ENCODE results near the gene GLP1R.

Gene GLP1R

DNA sequence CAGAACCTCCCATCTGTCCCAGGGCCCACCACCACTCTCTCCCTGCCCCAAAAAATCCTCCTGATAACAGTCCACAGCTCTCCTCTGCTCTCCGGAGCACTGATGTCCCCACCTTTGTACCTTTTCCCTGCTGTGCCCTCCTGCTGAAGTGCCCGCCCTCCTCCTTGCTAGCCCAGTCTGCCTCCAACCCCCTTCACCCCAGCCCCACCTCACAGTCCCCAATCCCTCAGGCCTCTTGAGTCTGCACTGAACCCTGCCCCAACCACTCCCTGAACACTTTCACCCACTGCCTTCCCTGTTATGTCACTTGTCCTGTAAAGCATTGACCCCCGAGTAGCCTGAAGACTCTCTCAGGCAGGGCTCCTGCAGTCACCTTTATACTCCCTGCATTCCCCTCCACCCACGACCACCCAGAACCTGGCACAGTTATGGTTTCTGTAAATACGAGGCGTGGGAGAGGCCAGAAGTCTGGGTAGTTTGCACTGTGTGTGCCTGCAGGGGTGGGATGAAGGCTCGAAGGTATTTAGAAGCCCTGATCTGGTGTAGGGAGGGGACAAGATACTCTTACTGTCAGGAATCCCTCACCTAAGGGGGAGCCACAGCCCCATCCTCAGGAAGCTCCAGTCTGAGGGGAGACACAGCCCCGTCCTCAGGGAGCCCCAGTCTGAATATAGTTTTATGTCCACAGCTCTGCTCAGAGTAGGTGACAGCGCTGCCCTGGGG, 5.4 kb downstream of the GLP1R start:
- H3K9me3 Mint-ChIP-seq (ENCODE audit: low read depth) = no peaks in the 10 kb centered on the region
- H3K4me1 Mint-ChIP-seq (ENCODE audit: low read depth) = peaks cover 26% of the 10 kb centered on the region
- no peak overlapping the region for H3K27ac Mint-ChIP-seq

GRCh38 chr6:39054577-39055142, 6.1 kb downstream of the GLP1R start:
- Mint-ChIP-seq H3K4me3 (no peak overlapping the region), H3K36me3 (no peaks in the 10 kb centered on the region), H3K27ac (peak overlapping the region; percentile 10), H3K4me1 (ENCODE audit: low read depth) (peaks cover 20% of the 10 kb centered on the region), H3K27me3 (peaks cover 7% of the 10 kb centered on the region), H3K9me3 (ENCODE audit: low read depth) (no peaks in the 10 kb centered on the region)

More for the DNA sequence above, 5.4 kb downstream of the GLP1R start:
- Mint-ChIP-seq H3K36me3 (no peaks in the 10 kb centered on the region), H3K27me3 (peaks cover 9% of the 10 kb centered on the region), H3K4me3 (no peak overlapping the region)

DNA sequence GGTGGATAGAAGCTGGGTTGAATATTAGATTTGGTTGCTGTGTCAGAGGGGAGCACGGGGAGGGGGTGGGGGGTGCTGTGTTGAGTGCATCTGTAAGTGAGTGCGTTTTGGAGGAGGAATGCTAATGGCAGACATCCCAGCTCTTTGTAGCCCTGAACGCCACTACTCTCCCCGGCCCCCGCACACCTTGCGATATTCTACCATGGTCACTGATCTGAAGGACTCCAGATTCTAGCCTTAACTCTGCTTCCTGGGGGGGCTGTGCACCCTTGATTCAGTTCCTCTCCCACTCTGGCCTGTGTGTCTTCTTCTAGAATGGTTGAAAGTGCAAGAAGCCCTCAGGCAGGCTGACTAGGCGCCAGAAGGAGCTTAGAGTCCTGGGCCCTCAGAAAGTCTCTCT, 7.1 kb downstream of the GLP1R start:
- no peak overlapping the region for H3K4me3 Mint-ChIP-seq
- H3K9me3 Mint-ChIP-seq (ENCODE audit: low read depth) = no peaks in the 10 kb centered on the region
- H3K36me3 Mint-ChIP-seq = no peaks in the 10 kb centered on the region
- peaks cover 4% of the 10 kb centered on the region for H3K27me3 Mint-ChIP-seq
- peaks cover 14% of the 10 kb centered on the region for H3K4me1 Mint-ChIP-seq (ENCODE audit: low read depth)
- H3K27ac Mint-ChIP-seq = no peak overlapping the region

- Mint-ChIP-seq H3K36me3 (no peaks in the 10 kb centered on the region), H3K27ac (no peak overlapping the region), H3K27me3 (peaks cover 4% of the 10 kb centered on the region), H3K4me1 (ENCODE audit: low read depth) (peaks cover 9% of the 10 kb centered on the region), H3K4me3 (no peak overlapping the region), H3K9me3 (ENCODE audit: low read depth) (no peaks in the 10 kb centered on the region)
Measured at GRCh38 chr6:39056191-39056590, 7.6 kb downstream of the GLP1R start.

DNA sequence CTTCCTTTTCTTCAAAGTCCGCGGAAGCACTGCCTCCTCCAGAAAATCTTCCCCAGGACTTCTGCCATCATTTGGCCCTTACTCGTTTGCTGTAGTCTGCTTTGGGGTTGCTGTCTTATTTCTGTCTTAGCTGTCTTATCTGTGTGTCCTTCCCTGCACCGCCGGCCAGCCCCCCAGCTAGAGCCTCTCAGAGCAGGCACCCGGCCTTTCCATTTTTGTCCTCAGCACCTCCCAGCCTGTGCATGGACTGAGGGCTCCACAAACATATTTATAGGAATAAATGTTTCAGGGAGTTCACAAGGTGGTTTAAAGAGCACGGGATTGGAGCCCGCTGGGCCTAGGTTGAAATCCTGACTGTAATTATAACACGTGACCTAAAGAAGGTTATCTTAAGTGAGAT, 8.1 kb downstream of the GLP1R start:
- Mint-ChIP-seq H3K36me3 (no peaks in the 10 kb centered on the region), H3K27me3 (peaks cover 3% of the 10 kb centered on the region), H3K27ac (no peak overlapping the region), H3K4me1 (ENCODE audit: low read depth) (peaks cover 4% of the 10 kb centered on the region), H3K4me3 (no peak overlapping the region), H3K9me3 (ENCODE audit: low read depth) (no peaks in the 10 kb centered on the region)

DNA sequence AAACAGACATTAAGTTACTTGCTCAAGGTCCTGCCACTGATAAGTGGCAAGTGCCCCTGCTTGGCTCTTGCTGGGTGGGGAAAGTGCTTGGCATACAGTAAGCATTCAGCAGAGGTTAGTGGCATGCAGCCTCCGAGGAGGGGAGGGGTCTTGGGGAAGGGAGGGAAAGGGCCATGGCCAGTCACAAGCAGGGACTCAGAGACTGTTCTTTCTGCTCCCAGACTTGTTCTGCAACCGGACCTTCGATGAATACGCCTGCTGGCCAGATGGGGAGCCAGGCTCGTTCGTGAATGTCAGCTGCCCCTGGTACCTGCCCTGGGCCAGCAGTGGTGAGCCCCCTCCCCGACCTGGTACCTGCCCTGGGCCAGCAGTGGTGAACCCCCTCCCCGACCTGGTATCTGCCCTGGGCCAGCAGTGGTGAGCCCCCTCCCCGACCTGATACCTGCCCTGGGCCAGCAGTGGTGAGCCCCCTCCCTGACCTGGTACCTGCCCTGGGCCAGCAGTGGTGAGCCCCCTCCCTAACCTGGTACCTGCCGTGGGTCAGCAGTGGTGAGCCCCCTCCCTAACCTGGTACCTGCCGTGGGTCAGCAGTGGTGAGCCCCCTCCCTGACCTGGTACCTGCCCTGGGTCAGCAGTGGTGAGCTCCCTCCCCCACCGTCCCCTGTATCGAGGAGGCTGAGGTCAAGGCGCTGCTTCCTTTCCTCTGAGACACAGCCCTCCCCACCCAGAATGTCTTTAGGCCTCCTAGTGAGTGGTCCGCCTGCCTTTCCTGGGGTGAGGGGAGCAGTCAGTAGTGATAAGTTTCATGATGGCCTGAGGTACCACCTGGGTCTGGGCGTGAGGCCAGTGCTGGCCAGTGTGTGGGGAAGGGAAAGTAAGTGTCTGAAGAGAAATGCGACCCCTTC, 8.9 kb downstream of the GLP1R start:
- H3K27me3 Mint-ChIP-seq = no peaks in the 10 kb centered on the region
- no peak overlapping the region for H3K27ac Mint-ChIP-seq

GRCh38 chr6:39058471-39059147, 10.0 kb downstream of the GLP1R start:
- Mint-ChIP-seq H3K27me3 (peaks cover 1% of the 10 kb centered on the region), H3K36me3 (no peaks in the 10 kb centered on the region), H3K4me1 (ENCODE audit: low read depth) (no peaks in the 10 kb centered on the region), H3K4me3 (no peak overlapping the region), H3K9me3 (ENCODE audit: low read depth) (no peaks in the 10 kb centered on the region), H3K27ac (no peak overlapping the region)

More for the DNA sequence above, 8.9 kb downstream of the GLP1R start:
- Mint-ChIP-seq H3K36me3 (no peaks in the 10 kb centered on the region), H3K4me1 (ENCODE audit: low read depth) (no peaks in the 10 kb centered on the region), H3K4me3 (no peak overlapping the region), H3K9me3 (ENCODE audit: low read depth) (no peaks in the 10 kb centered on the region)

DNA sequence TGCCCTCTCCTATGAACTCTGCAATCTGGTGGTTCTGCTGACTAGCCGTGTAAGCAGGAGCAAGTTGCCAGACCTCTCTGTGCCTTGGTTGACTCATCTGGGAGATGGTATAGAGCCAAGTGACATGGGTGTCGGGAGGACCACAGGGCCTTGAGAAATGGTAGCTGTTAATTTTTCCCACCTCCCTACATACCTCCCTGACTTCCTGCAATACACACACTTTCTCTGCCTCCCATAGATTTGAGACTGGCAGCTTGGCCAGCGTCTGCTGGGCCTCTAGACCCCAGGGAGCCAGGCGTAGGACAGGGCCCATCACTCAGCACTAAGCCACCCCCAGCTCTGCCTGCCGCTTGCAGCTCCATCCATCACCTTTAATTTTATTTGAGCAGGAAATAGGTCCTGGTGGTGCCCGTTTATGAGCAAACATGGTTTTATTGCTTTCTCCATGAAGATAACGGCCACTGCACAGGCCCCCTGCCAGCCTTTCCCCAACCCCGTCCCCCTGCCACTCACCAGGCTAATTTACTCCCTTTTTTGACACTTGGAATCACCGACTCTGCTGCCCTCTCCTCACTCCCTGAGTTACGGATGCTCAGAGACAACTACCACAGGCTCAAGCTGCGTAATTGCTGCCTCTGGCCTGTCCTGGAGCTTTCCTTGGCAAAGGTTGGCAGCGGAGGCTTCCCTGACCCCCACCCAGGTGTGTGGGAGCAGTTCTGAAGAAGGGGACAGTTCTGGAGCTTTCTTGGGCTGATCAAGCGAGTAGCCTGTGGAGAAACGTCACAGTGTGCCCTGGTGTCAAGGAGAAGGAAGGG, 11.1 kb downstream of the GLP1R start:
- no peak overlapping the region for H3K27ac Mint-ChIP-seq
- H3K27me3 Mint-ChIP-seq = peaks cover 1% of the 10 kb centered on the region
- no peaks in the 10 kb centered on the region for H3K36me3 Mint-ChIP-seq
- no peaks in the 10 kb centered on the region for H3K4me1 Mint-ChIP-seq (ENCODE audit: low read depth)
- no peaks in the 10 kb centered on the region for H3K9me3 Mint-ChIP-seq (ENCODE audit: low read depth)
- H3K4me3 Mint-ChIP-seq = no peak overlapping the region

GRCh38 chr6:39060467-39061160, 12.0 kb downstream of the GLP1R start:
- Mint-ChIP-seq H3K4me1 (ENCODE audit: low read depth) (no peaks in the 10 kb centered on the region), H3K27me3 (peaks cover 1% of the 10 kb centered on the region), H3K4me3 (no peak overlapping the region), H3K9me3 (ENCODE audit: low read depth) (no peaks in the 10 kb centered on the region), H3K36me3 (no peaks in the 10 kb centered on the region), H3K27ac (no peak overlapping the region)

- Mint-ChIP-seq H3K27ac (no peak overlapping the region), H3K4me3 (no peak overlapping the region), H3K4me1 (ENCODE audit: low read depth) (no peaks in the 10 kb centered on the region), H3K9me3 (ENCODE audit: low read depth) (no peaks in the 10 kb centered on the region), H3K27me3 (peaks cover 1% of the 10 kb centered on the region), H3K36me3 (no peaks in the 10 kb centered on the region)
Measured at GRCh38 chr6:39061182-39061581, 12.6 kb downstream of the GLP1R start.

DNA sequence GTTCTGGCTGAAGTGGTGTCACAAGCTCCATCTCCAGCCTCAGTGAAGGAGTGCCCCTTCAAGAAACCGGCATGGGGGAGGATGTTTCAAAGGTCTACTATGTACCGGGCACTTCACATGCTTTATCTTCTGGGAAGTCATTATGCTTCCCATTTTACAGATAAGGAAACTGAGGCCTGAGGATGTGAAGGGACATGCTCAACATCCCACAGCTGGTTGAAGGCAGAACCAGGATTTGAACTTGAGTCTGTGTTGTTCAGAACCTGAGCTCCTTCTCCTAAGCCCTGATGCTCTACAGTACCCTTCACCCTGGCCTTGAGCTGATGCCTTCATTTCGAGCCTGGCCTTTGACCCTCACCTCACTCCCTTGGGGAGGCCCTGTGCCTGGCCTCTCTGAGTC, 13.0 kb downstream of the GLP1R start:
- no peak overlapping the region for H3K27ac Mint-ChIP-seq
- no peaks in the 10 kb centered on the region for H3K4me1 Mint-ChIP-seq (ENCODE audit: low read depth)
- no peaks in the 10 kb centered on the region for H3K36me3 Mint-ChIP-seq
- H3K27me3 Mint-ChIP-seq = peaks cover 1% of the 10 kb centered on the region
- no peak overlapping the region for H3K4me3 Mint-ChIP-seq
- H3K9me3 Mint-ChIP-seq (ENCODE audit: low read depth) = no peaks in the 10 kb centered on the region

GRCh38 chr6:39062014-39062740, 13.6 kb downstream of the GLP1R start:
- H3K36me3 Mint-ChIP-seq = no peaks in the 10 kb centered on the region
- no peaks in the 10 kb centered on the region for H3K9me3 Mint-ChIP-seq (ENCODE audit: low read depth)
- H3K4me1 Mint-ChIP-seq (ENCODE audit: low read depth) = no peaks in the 10 kb centered on the region
- no peak overlapping the region for H3K4me3 Mint-ChIP-seq
- H3K27me3 Mint-ChIP-seq = peaks cover 1% of the 10 kb centered on the region
- H3K27ac Mint-ChIP-seq = no peak overlapping the region

- Mint-ChIP-seq H3K27ac (no peak overlapping the region), H3K27me3 (peaks cover 1% of the 10 kb centered on the region), H3K36me3 (no peaks in the 10 kb centered on the region), H3K4me3 (no peak overlapping the region), H3K4me1 (ENCODE audit: low read depth) (no peaks in the 10 kb centered on the region), H3K9me3 (ENCODE audit: low read depth) (no peaks in the 10 kb centered on the region)
Measured at GRCh38 chr6:39063526-39063925, 14.9 kb downstream of the GLP1R start.

All from activated naive CD8-positive, alpha-beta T cell (primary cell).